GM23338 (cell line): ENCODE results near the gene DNAH10. TPM values are rescaled to one million over a fixed set of nuclear protein-coding genes. Genes with fewer than 3 reads are reported as not detected.

Source experiments
- ATAC-seq: fragments of 200-7000 bp; cut with Tn5 transposase; 3 replicates; pipeline ENCODE4 v1.9.1; 2020
- DNase-seq: peaks from one replicate; pipeline ENCODE4 v3.0.0-alpha.2; 2015; ENCODE audit warnings: low spot score
- H2AFZ ChIP-seq: fragments of 200-600 bp; sonication (generic); 2 replicates; pipeline ENCODE4 v1.8.0; 2016; ENCODE audit warnings: antibody characterized with exemption, mild to moderate bottlenecking, moderate library complexity
- H3F3A ChIP-seq: fragments of 200-600 bp; sonication (generic); replicated peaks from 2 replicates; pipeline ENCODE4 v1.8.0; 2017; ENCODE audit warnings: antibody characterized with exemption, mixed run types, low read depth
- H3K27ac ChIP-seq: fragments of 200-600 bp; sonication (generic); 2 replicates; pipeline ENCODE4 v1.6.1; 2016; ENCODE audit warnings: low read depth
- H3K27me3 ChIP-seq: fragments of 200-600 bp; sonication (generic); 2 replicates; pipeline ENCODE4 v1.8.0; 2016; ENCODE audit warnings: mild to moderate bottlenecking, mixed run types, moderate library complexity; ENCODE audit not compliant: insufficient read depth
- H3K36me3 ChIP-seq: fragments of 200-600 bp; sonication (generic); 2 replicates; pipeline ENCODE4 v1.8.0; 2016; ENCODE audit warnings: mild to moderate bottlenecking; ENCODE audit not compliant: insufficient read depth
- H3K4me1 ChIP-seq: fragments of 200-600 bp; sonication (generic); 2 replicates; pipeline ENCODE4 v1.8.0; 2016; ENCODE audit warnings: mild to moderate bottlenecking, moderate library complexity; ENCODE audit not compliant: insufficient read depth
- H3K4me2 ChIP-seq: fragments of 200-600 bp; sonication (generic); 2 replicates; pipeline ENCODE4 v1.7.1; 2017; ENCODE audit warnings: mixed run types
- H3K4me3 ChIP-seq: fragments of 200-600 bp; sonication (generic); 2 replicates; pipeline ENCODE4 v1.6.1; 2016; ENCODE audit warnings: mixed run types
- H3K79me2 ChIP-seq: fragments of 200-600 bp; sonication (generic); replicated peaks from 2 replicates; pipeline ENCODE4 v1.8.0; 2017; ENCODE audit warnings: mild to moderate bottlenecking; ENCODE audit not compliant: insufficient read depth
- H3K9me2 ChIP-seq: fragments of 200-600 bp; sonication (generic); 2 replicates; pipeline ENCODE4 v1.8.0; 2017; ENCODE audit not compliant: insufficient read depth
- H4K20me1 ChIP-seq: fragments of 200-600 bp; sonication (generic); replicated peaks from 2 replicates; pipeline ENCODE4 v1.8.0; 2017; ENCODE audit warnings: mild to moderate bottlenecking; ENCODE audit not compliant: insufficient read depth
- H3K27ac Mint-ChIP-seq: 2 replicates; pipeline ENCODE4 v1.8.0; 2020; ENCODE audit warnings: inconsistent platforms, mild to moderate bottlenecking, moderate library complexity, mixed read lengths
- H3K27me3 Mint-ChIP-seq: 3 replicates; pipeline ENCODE4 v1.8.0; 2022; ENCODE audit warnings: low read depth, mild to moderate bottlenecking, moderate library complexity, mixed read lengths, inconsistent platforms; ENCODE audit not compliant: insufficient read depth, poor library complexity
- H3K36me3 Mint-ChIP-seq: 3 replicates; pipeline ENCODE4 v1.8.0; 2021; ENCODE audit warnings: low read depth, mild to moderate bottlenecking, inconsistent platforms, moderate library complexity, mixed read lengths
- H3K4me1 Mint-ChIP-seq: 3 replicates; pipeline ENCODE4 v1.8.0; 2020; ENCODE audit warnings: mild to moderate bottlenecking, inconsistent platforms, mixed read lengths
- H3K4me3 Mint-ChIP-seq: 3 replicates; pipeline ENCODE4 v1.8.0; 2021; ENCODE audit warnings: moderate library complexity, mild to moderate bottlenecking, inconsistent platforms, mixed read lengths
- H3K9me3 Mint-ChIP-seq: 3 replicates; pipeline ENCODE4 v1.8.0; 2020; ENCODE audit warnings: moderate library complexity, mild to moderate bottlenecking, inconsistent platforms, mixed read lengths
- CREB1 ChIP-seq: fragments of 250-450 bp; sonication (Bioruptor Pico); IDR thresholded peaks from 2 replicates; pipeline ENCODE4 v1.5.0; 2020; ENCODE audit warnings: low read depth, mild to moderate bottlenecking, moderate library complexity
- CTCF ChIP-seq, 2 experiments: fragments of 200-600 bp in 1 of 2; sonication (generic) in 1 of 2; conservative IDR thresholded peaks; 2 replicates each; pipeline versions ENCODE4 v1.5.1 to v1.6.1; 2016 to 2017; ENCODE audit warnings: antibody characterized with exemption in 2 of 2, low read depth in 2 of 2, mild to moderate bottlenecking in 2 of 2, moderate library complexity in 1 of 2
- ETS1 ChIP-seq: IDR thresholded peaks from 2 replicates; pipeline ENCODE4 v1.6.1; 2016; ENCODE audit warnings: antibody characterized with exemption
- EZH2 ChIP-seq: fragments of 200-600 bp; sonication (generic); IDR thresholded peaks from one replicate; pipeline ENCODE4 v1.8.0; 2017; ENCODE audit warnings: antibody characterized with exemption, mild to moderate bottlenecking, low read depth; ENCODE audit not compliant: unreplicated experiment
- EZH2phosphoT487 ChIP-seq: fragments of 200-600 bp; sonication (generic); IDR thresholded peaks from one replicate; pipeline ENCODE4 v1.8.1; 2018; ENCODE audit warnings: antibody characterized with exemption; ENCODE audit not compliant: unreplicated experiment
- JUNB ChIP-seq: IDR thresholded peaks from one replicate; pipeline ENCODE4 v1.6.1; 2016; ENCODE audit warnings: antibody characterized with exemption; ENCODE audit not compliant: unreplicated experiment
- NANOG ChIP-seq: IDR thresholded peaks from 2 replicates; pipeline ENCODE4 v1.6.1; 2016; ENCODE audit warnings: antibody characterized with exemption, borderline replicate concordance
- POLR2AphosphoS5 ChIP-seq: IDR thresholded peaks from 2 replicates; pipeline ENCODE4 v1.6.1; 2016; ENCODE audit warnings: antibody characterized with exemption, low read depth
- REST ChIP-seq: IDR thresholded peaks from one replicate; pipeline ENCODE4 v1.6.1; 2018; ENCODE audit warnings: antibody characterized with exemption; ENCODE audit not compliant: unreplicated experiment
- STAT1 ChIP-seq: IDR thresholded peaks from one replicate; pipeline ENCODE4 v1.6.1; 2016; ENCODE audit warnings: antibody characterized with exemption; ENCODE audit not compliant: unreplicated experiment
- ZNF114 ChIP-seq: fragments of 250-450 bp; sonication (Bioruptor Pico); IDR thresholded peaks from 2 replicates; pipeline ENCODE4 v1.5.0; 2020; ENCODE audit warnings: mild to moderate bottlenecking, moderate library complexity
- ZNF331 ChIP-seq: fragments of 250-450 bp; sonication (Bioruptor Pico); IDR thresholded peaks from 2 replicates; pipeline ENCODE4 v1.5.0; 2020; ENCODE audit warnings: low read depth, mild to moderate bottlenecking, moderate library complexity
- ZNF462 ChIP-seq: fragments of 250-450 bp; sonication (Bioruptor Pico); IDR thresholded peaks from 2 replicates; pipeline ENCODE4 v1.5.0; 2020; ENCODE audit warnings: mild to moderate bottlenecking, moderate library complexity
- polyA plus RNA-seq: library from polyadenylated mRNA; unstranded; fragments of >200 nt; fragmentation: Nextera tagmentation; extraction: Ambion mirVana; gene quantifications from 2 replicates; pipeline ENCODE4 v1.2.1, GENCODE V29; 2016
- total RNA-seq: library from RNA; depleted of rRNA; stranded (reverse); fragments of >200 nt; shearing (Covaris generic); gene quantifications from 2 replicates; pipeline ENCODE4 v1.2.3, GENCODE V29; 2014

DNAH10 gene
- total and polyA plus RNA-seq, 2 experiments from 2014 or later: 0.03 TPM

GRCh38 chr12:123715195-123715594, 46.9 kb upstream of the DNAH10 start:
- peaks cover 19% of the 10 kb centered on the region for H3K27me3 Mint-ChIP-seq
- no peak overlapping the region for H3K4me3 ChIP-seq
- no peak for ATAC-seq
- no peak overlapping the region for H3K4me3 Mint-ChIP-seq
- H3K9me3 Mint-ChIP-seq: no peaks in the 10 kb centered on the region; the same call in 2 of the 3 replicates
- H3K27me3 ChIP-seq: no peaks in the 10 kb centered on the region
- TF ChIP-seq EZH2phosphoT487: no peak
- TF ChIP-seq STAT1: no peak
- no peak for TF ChIP-seq ETS1
- TF ChIP-seq ZNF114 (CRISPR knock-in tag): no peak
- no peak for TF ChIP-seq ZNF462 (CRISPR knock-in tag)
- TF ChIP-seq NANOG: no peak
- no peak for TF ChIP-seq REST
- no peak for TF ChIP-seq CTCF (conservative IDR thresholded peaks at IDR 0.05; ENCODE audit: low read depth in 2 of 2)
- no peak for TF ChIP-seq JUNB
- TF ChIP-seq POLR2AphosphoS5: no peak
- no peak for TF ChIP-seq CREB1 (CRISPR knock-in tag)
- TF ChIP-seq ZNF331: no peak
- TF ChIP-seq EZH2: no peak
- peaks cover 66% of the 10 kb centered on the region for H3K79me2 ChIP-seq
- H3K36me3 ChIP-seq: peaks cover 13% of the 10 kb centered on the region
- peaks cover 25% of the 10 kb centered on the region for H4K20me1 ChIP-seq
- peaks cover 15% of the 10 kb centered on the region for H3K4me1 ChIP-seq
- H3K9me2 ChIP-seq: no peaks in the 10 kb centered on the region
- no peak overlapping the region for H3K4me2 ChIP-seq
- H2AFZ ChIP-seq: no peak overlapping the region
- peaks cover 15% of the 10 kb centered on the region for H3K4me1 Mint-ChIP-seq
- no peak overlapping the region for H3K27ac Mint-ChIP-seq
- H3K27ac ChIP-seq: no peak overlapping the region
- no peaks in the 10 kb centered on the region for H3F3A ChIP-seq
- H3K36me3 Mint-ChIP-seq: peaks cover 15% of the 10 kb centered on the region
- DNase-seq: no peak
